ENCODE data around the gene XPNPEP3.

XPNPEP3 gene

GRCh38 chr22:40951795-40952605, 95.1 kb downstream of the XPNPEP3 start:
- no peak for DNase-seq

GRCh38 chr22:40953471-40953870, 96.5 kb downstream of the XPNPEP3 start:
- DNase-seq: no peak

DNA sequence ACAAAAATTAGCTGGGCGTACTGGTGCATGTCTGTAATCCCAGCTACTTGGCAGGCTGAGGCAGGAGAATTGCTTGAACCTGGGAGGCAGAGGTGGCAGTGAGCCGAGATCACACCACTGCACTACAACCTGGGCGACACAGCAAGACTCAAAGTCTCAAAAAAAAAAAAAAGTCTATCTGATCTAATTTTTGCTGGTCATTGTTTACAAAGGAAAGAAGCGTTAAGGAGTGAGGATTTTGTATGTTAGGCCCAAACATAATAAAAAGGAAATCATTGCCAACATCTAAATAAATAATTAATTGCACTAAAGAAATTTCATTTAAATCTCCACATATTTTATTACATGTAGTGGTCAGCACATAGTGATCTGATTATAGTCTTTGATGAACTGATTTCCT, 97.2 kb downstream of the XPNPEP3 start:
- no peak for DNase-seq

- no peak for DNase-seq
These were observed 98.6 kb downstream of the XPNPEP3 start for GRCh38 chr22:40955571-40955970.

- no peak for DNase-seq
These were observed 100.7 kb downstream of the XPNPEP3 start for GRCh38 chr22:40957601-40958000.

- no peak for DNase-seq
These were observed 101.4 kb downstream of the XPNPEP3 start for GRCh38 chr22:40958299-40958698.

DNA sequence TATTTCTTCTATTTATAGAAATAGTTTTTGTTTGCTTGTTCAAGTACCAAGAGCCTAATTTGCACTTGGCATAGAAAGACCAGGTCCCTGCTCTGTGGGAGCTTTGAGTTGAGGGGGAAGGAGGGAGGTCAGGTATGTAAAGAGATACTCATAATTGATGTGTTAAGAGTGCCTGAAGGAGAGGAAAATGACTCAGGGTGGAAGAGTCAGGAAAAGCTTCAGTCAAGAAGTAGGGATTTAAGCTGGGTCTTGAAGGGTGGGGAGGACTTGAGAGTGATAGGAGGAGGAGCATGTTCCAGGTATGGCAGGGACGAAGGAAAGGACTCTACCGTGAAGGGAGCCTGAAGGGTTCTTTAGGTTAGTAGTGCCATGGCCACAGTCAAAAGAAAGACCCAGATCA, 103.2 kb downstream of the XPNPEP3 start:
- DNase-seq: peak; percentile 81

DNA sequence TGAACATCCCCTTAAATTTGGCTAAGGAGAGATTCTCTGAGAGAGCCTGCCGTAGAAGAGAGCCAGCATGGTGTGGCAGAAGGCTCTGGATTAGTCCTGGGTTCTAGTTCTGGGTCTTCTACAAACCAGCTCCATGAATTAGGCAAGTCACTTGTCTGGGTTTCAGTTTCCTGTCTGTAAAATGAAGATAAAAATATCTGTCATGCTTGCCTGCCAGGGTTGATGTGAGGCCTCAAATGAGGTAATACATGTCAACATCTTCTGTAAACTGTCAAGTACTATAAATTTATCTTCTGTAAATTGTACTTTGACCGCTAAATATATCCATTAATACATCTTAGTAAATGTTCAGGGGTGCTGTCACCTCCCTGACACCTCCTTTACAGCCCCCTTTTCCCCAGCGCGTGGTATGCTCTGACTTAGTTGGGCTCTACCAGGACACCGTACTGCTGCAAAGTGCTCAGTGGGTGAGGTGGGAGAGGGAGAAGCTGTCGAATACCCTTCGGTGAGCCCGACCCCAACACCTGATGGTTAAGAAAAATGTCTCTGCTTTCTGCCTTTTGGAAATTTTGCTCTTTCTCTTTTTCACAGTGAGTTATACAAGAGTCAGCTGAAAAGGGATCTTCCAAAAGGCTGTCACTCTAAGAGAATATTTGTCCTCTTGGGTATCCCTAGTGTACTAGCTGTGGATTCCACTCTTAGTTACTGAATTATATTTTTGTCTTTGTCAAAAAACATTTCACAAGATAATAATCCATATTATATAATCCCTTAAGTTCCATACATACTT, 109.2 kb downstream of the XPNPEP3 start:
- no peak for DNase-seq

DNA sequence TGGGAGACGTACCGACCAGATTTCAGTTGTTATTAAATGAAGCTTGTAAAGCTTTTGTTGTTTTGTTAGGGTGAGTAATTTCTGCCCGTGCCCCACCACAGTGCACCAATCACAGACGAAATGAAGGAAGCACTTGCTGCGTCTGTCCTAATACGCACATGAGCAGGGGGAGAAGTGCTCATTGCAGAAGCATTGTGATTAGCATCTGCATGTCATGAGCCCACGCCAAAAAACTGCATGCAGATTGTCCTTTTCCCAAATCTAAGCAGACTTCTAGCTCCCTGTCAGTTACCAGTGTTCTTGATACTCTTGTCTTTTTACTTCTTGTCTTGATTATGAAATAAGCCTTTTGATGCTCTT, 109.8 kb downstream of the XPNPEP3 start:
- no peak for DNase-seq

DNA sequence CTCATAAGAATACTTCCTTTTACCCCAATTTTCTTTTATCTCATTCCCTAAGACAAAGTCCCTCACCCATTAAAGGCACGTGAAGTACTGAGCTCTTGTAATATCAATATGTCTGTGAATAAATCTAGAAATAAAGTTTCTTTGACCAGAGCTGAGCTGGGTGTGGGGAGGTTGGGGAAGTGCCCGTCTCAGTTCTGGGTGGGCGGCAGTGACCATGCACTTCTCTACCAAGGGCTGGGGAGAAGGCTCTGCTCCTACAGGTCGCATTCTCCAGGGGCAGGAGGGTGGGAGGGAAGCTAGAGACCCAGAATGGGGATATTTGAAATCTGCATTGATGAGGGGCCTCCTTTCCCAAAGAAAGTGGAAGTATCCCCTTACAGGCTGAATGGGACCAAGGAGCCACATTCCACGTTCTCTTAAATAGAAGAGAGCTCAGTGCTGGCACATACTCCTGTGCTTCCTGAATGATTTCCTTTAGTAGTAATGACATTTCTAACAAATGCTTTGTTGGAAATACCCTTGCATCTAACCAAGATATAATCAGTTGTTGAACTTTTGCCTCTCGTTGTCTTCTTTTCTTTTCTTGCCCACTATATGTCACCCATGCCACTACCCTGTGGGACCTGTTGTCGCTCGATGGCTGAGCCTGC, 110.3 kb downstream of the XPNPEP3 start:
- DNase-seq: no peak

DNA sequence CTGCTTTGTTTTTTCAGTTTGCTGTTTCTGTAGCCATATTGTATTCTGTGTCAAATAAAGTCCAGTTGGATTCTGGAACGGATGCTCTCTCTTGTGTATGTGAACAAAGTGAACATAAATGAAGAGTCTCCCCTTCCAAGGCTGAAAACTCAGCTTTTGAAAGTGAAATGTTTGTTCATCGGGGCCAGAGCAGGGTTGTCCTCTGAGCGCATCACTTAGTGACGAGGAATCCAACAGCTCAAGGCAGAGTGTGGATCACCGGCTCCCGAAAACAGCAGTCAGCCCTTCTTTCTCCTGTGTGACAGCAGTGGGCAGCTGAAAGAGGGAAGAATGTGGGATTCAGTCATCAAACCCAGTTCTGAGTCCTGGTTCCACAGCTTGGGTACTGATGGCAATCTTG, 115.6 kb downstream of the XPNPEP3 start:
- DNase-seq: no peak

GRCh38 chr22:40973144-40973543, 116.2 kb downstream of the XPNPEP3 start:
- no peak for DNase-seq

DNA sequence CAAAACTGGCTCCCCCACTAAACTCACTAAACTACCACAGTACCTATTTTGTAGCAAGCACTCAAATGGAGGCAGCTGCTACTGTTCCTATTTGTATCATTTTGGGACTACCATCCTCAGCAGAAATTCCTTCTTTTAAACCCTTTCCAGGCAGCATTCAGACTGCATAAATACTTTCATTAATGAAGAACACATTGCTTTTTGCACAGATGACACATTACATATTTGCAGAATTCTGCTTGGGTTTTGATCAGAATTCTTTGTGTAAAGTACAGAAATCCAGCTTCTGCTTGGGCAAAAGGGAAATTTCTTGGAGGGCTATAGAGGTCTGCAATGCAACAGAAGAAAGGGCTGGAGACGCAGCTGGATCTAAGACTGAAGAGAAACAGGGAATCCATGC, 118.4 kb downstream of the XPNPEP3 start:
- no peak for DNase-seq

GRCh38 chr22:40976866-40977700, 120.1 kb downstream of the XPNPEP3 start:
- DNase-seq: no peak

DNA sequence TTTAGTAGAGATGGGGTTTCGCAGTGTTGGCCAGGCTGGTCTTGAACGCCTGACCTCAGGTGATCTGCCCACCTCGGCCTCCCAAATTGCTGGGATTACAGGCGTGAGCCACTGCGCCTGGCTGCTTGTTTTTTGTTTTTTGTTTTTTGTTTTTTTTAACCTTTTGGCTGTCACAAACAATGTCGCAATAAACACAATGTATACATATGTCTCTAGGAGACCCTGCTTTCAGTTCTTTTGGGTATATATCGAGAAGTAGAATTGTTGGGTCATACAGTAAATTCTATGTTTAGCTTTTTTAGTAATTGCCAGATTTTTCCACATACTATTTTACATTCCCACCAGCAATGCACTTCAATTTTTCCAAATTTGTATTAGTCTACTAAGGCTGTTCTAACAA, 122.2 kb downstream of the XPNPEP3 start:
- no peak for DNase-seq

DNA sequence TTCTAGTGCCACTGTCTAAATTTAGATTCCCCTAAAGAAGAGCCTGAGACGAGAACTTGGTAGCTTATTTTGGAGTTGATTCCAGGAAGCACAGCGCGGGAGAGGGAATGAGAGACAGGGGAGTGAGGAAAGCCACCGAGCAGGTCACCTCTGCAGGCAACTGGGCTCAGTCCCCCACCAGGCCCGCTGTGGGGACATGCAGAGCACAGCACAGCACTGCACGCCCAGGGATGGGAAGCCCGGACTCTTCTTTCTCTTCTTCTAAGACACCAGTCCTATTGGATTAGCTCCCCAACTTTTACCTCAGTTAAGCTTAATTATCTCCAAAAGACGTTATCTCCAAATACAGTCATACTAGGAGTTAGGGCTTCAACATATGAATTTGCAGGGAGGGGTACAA, 122.9 kb downstream of the XPNPEP3 start:
- no peak for DNase-seq

Data from DMS79 (cell line).